ENCODE measurements around the gene CHID1. TPM values are rescaled to one million over a fixed set of nuclear protein-coding genes. Genes with fewer than 3 reads are reported as not detected.

The CHID1 gene
- total RNA-seq, 2 experiments from 2014 or later, result 69.8 to 72.0 TPM

DNA sequence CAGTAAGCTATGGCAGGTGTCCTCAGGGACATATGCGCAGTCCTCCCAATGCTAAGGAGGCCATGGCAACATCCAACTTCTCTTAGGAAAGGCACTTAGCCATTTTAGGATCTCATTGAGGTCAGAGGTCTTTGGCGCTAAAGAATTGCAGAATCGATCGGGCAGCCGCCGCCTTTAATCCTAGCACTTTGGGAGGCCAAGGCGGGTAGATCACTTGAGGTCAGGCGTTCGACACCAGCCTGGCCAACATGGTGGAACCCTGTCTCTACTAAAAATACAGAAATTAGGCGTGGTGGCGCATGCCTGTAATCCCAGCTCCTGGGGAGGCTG lies 1.2 kb upstream of the CHID1 start:
- H3K27ac Mint-ChIP-seq, result peak overlapping the region; percentile 92
- no peaks in the 10 kb centered on the region for H3K9me3 Mint-ChIP-seq
- no peak for DNase-seq
- no peaks in the 10 kb centered on the region for H3K27me3 Mint-ChIP-seq
- ChIA-PET CTCF (interaction anchor here (0.9 to 1.8 kb wide), 6 partner anchors 9 to 139 kb away, joined by 3 to 5 read pairs (median 5); partner anchors contain the start of gene AP2A2), POLR2A (interaction anchor here (0.6 to 1.5 kb wide), 4 partner anchors 10 to 60 kb away, joined by 3 to 5 read pairs (median 4); partner anchors contain the start of gene AP2A2)
- peaks cover 16% of the 10 kb centered on the region for H3K4me1 Mint-ChIP-seq (ENCODE audit: low read depth)
- no peak for ATAC-seq
- TF ChIP-seq, protein P1, sequence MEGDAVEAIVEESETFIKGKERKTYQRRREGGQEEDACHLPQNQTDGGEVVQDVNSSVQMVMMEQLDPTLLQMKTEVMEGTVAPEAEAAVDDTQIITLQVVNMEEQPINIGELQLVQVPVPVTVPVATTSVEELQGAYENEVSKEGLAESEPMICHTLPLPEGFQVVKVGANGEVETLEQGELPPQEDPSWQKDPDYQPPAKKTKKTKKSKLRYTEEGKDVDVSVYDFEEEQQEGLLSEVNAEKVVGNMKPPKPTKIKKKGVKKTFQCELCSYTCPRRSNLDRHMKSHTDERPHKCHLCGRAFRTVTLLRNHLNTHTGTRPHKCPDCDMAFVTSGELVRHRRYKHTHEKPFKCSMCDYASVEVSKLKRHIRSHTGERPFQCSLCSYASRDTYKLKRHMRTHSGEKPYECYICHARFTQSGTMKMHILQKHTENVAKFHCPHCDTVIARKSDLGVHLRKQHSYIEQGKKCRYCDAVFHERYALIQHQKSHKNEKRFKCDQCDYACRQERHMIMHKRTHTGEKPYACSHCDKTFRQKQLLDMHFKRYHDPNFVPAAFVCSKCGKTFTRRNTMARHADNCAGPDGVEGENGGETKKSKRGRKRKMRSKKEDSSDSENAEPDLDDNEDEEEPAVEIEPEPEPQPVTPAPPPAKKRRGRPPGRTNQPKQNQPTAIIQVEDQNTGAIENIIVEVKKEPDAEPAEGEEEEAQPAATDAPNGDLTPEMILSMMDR (IDR thresholded peaks at IDR 0.05), result no peak
- intact Hi-C loops (cut with micrococcal nuclease), result no loop called here
- peaks cover 3% of the 10 kb centered on the region for H3K36me3 Mint-ChIP-seq (ENCODE audit: low read depth)
- H3K4me3 Mint-ChIP-seq, result peak overlapping the region; percentile 85

DNA sequence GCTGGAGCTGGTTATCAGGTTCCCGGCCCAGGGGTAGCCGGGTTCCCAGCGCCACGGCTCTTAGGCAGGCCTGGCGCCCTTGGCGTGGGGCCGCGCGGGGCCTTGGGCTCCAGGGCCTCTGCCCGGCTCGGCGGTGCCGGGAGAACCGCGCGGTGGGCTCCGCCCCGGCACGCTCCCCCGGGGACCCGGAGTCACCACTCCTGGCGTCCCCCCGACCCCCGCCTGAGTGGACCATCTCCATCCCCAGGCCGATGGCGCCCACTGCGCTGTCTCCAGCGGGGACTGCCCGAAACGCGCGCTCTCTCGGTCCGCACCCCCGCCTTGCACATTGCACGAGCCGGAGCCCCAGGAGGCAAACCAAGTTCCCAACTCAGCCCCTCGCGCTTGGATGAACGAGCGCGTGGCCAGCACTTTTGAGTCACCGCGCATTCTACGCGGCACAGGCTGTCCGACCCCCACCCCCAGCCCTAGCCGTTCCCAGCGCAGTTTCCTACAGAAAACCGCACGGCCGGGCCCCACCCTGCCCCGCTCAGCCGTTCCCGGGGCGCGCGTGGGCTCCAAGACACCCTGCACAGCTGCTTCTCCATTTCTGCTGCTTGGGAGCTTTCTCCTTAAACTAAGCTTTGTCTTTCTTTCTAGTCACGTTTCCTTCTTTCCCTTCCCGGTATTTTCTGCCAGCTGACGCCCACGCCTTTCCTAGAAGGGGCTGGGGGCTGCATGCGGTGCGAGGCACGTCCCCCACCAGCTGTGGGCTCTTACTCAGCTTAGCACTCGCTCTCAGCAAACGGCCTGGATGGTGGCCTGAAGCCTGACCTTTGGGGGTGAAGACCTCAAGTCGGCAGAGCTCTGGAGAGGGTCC lies 650 bp upstream of the CHID1 start:
- peaks cover 6% of the 10 kb centered on the region for H3K36me3 Mint-ChIP-seq (ENCODE audit: low read depth)
- H3K4me1 Mint-ChIP-seq (ENCODE audit: low read depth), result peaks cover 16% of the 10 kb centered on the region
- no peaks in the 10 kb centered on the region for H3K9me3 Mint-ChIP-seq
- peak overlapping the region; percentile 92 for H3K27ac Mint-ChIP-seq
- H3K27me3 Mint-ChIP-seq, result no peaks in the 10 kb centered on the region
- ATAC-seq, result peak; percentile 32
- TF ChIP-seq, protein P1 (IDR thresholded peaks at IDR 0.05), result no peak
- CTCF ChIA-PET, result interaction anchor here (0.9 to 1.8 kb wide), 7 partner anchors 9 to 139 kb away, joined by 3 to 5 read pairs (median 5); partner anchors contain the start of gene AP2A2
- DNase-seq, result peak; percentile 61
- intact Hi-C loops (cut with micrococcal nuclease), result no loop called here
- POLR2A ChIA-PET, result interaction anchor here (0.7 to 2.1 kb wide), 7 partner anchors 11 to 73 kb away, joined by 3 to 6 read pairs (median 3); partner anchors contain the start of genes AP2A2 and TSPAN4
- H3K4me3 Mint-ChIP-seq, result peak overlapping the region; percentile 85

DNA sequence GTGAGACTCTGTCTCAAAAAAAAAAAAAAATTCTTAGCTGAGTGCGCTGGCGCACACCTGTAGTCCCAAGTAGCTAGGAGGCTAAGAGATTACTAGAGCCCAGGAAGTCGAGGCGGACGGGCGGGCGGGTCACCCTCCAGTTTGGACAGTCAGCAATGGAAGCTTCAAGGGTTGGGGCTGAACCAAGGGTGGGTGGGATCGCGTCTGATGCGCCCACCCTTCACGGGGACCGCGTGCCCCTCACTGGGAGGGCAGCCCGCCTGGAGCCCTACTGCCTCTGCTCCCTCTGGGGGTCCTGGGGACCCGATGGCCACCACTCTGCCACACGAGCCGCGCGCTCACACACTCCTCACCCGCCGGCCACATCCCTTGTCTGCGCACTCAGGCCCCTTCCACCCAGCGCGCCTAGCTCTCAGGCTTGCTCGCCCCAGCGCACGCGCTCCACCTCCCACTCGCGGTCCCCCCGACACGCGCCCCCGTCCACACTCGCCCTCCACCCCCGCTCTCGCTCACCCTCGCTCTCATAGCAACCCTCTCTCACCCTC lies 494 bp downstream of the CHID1 start:
- peaks cover 8% of the 10 kb centered on the region for H3K36me3 Mint-ChIP-seq (ENCODE audit: low read depth)
- intact Hi-C loops (cut with micrococcal nuclease), result no loop called here
- ChIA-PET CTCF (interaction anchor here (0.6 to 1.6 kb wide), 3 partner anchors 15 to 141 kb away, joined by 3 to 5 read pairs (median 3); partner anchors contain the start of gene AP2A2), POLR2A (interaction anchor here (0.8 to 2.1 kb wide), 7 partner anchors 9 to 67 kb away, joined by 3 to 6 read pairs (median 3); partner anchors contain the start of gene TSPAN4)
- peak; percentile 59 for DNase-seq
- TF ChIP-seq, protein P1 (IDR thresholded peaks at IDR 0.05), result no peak
- H3K27me3 Mint-ChIP-seq, result no peaks in the 10 kb centered on the region
- peaks cover 19% of the 10 kb centered on the region for H3K4me1 Mint-ChIP-seq (ENCODE audit: low read depth)
- H3K27ac Mint-ChIP-seq, result peak overlapping the region; percentile 87
- H3K4me3 Mint-ChIP-seq, result peak overlapping the region; percentile 93
- no peaks in the 10 kb centered on the region for H3K9me3 Mint-ChIP-seq
- no peak for ATAC-seq

DNA sequence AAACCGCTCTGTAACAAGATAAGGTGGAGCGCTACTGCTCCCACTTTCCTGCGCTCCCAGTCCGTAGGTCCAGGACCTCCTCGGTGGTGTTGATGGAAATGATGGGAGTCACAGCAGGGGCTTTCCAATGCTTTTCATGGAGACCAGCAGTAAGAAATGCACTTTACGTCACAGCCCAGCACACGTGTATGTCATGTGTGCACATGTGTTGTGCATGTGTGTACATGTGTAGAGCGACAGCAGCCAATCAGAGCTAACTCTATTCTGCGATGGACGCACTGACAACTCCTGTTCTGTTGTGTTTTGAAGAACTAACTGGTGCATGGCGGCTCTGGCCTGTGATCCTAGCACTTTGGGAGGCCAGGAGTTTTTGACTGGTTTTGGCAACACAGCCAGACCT lies 1.2 kb downstream of the CHID1 start:
- TF ChIP-seq, protein P1 (IDR thresholded peaks at IDR 0.05), result no peak
- ChIA-PET CTCF (no interaction called here), POLR2A (interaction anchor here (0.5 to 2.1 kb wide), 4 partner anchors 14 to 66 kb away, joined by 3 to 6 read pairs (median 3); partner anchors contain the start of gene TSPAN4)
- H3K9me3 Mint-ChIP-seq, result no peaks in the 10 kb centered on the region
- ATAC-seq (no peak), DNase-seq (no peak)
- no peaks in the 10 kb centered on the region for H3K27me3 Mint-ChIP-seq
- peaks cover 19% of the 10 kb centered on the region for H3K4me1 Mint-ChIP-seq (ENCODE audit: low read depth)
- peak overlapping the region; percentile 87 for H3K27ac Mint-ChIP-seq
- peak overlapping the region; percentile 93 for H3K4me3 Mint-ChIP-seq
- H3K36me3 Mint-ChIP-seq (ENCODE audit: low read depth), result peaks cover 15% of the 10 kb centered on the region
- intact Hi-C loops (cut with micrococcal nuclease), result no loop called here

All from activated CD8-positive, alpha-beta T cell treated with anti-CD3 and anti-CD28 coated beads for 36 hours (primary cell).